ENCODE results near the gene NBAS. TPM values are rescaled to one million over a fixed set of nuclear protein-coding genes. Genes with fewer than 3 reads are reported as not detected.

The NBAS gene
- total RNA-seq, 2 experiments from 2014 or later: 24.3 to 25.5 TPM

- Mint-ChIP-seq H3K27ac (no peak overlapping the region), H3K36me3 (ENCODE audit: low read depth) (peaks cover 96% of the 10 kb centered on the region)
- POLR2A ChIA-PET: no interaction called here
These were observed 41.3 kb upstream of the NBAS start for GRCh38 chr2:15602393-15602792.

GRCh38 chr2:15601681-15602080 lies 40.5 kb upstream of the NBAS start:
- Histone ChIP-seq H3K9me3 (ENCODE audit: control insufficient read depth in 1 of 2, insufficient read depth in 1 of 2, low read length in 2 of 2) (no peaks in the 10 kb centered on the region), H3K4me3 (ENCODE audit: low read length) (no peak overlapping the region), H3K27me3 (ENCODE audit: control insufficient read depth in 1 of 2, insufficient read depth in 2 of 2, low read length in 2 of 2) (no peaks in the 10 kb centered on the region), H3K27ac (ENCODE audit: low read depth in 1 of 2, low read length in 2 of 2) (no peak overlapping the region), H3K4me1 (ENCODE audit: insufficient read depth, low read length) (no peaks in the 10 kb centered on the region), H3K36me3 (ENCODE audit: insufficient read depth, low read length) (peaks cover 95% of the 10 kb centered on the region)
- ATAC-seq (ENCODE audit: poor library complexity) (no peak), DNase-seq (no peak)
- Mint-ChIP-seq H3K36me3 (ENCODE audit: low read depth) (peaks cover 96% of the 10 kb centered on the region), H3K9me3 (no peaks in the 10 kb centered on the region), H3K4me1 (ENCODE audit: low read depth) (no peaks in the 10 kb centered on the region), H3K4me3 (no peak overlapping the region), H3K27ac (no peak overlapping the region), H3K27me3 (no peaks in the 10 kb centered on the region)
- ChIA-PET POLR2A (no interaction called here), CTCF (no interaction called here)
- TF ChIP-seq, protein P1, sequence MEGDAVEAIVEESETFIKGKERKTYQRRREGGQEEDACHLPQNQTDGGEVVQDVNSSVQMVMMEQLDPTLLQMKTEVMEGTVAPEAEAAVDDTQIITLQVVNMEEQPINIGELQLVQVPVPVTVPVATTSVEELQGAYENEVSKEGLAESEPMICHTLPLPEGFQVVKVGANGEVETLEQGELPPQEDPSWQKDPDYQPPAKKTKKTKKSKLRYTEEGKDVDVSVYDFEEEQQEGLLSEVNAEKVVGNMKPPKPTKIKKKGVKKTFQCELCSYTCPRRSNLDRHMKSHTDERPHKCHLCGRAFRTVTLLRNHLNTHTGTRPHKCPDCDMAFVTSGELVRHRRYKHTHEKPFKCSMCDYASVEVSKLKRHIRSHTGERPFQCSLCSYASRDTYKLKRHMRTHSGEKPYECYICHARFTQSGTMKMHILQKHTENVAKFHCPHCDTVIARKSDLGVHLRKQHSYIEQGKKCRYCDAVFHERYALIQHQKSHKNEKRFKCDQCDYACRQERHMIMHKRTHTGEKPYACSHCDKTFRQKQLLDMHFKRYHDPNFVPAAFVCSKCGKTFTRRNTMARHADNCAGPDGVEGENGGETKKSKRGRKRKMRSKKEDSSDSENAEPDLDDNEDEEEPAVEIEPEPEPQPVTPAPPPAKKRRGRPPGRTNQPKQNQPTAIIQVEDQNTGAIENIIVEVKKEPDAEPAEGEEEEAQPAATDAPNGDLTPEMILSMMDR (IDR thresholded peaks at IDR 0.05): no peak
- intact Hi-C loops (cut with DNase I, micrococcal nuclease): no loop called here

More at GRCh38 chr2:15602393-15602792, 41.3 kb upstream of the NBAS start:
- Mint-ChIP-seq H3K4me3 (no peak overlapping the region), H3K27me3 (no peaks in the 10 kb centered on the region), H3K9me3 (no peaks in the 10 kb centered on the region), H3K4me1 (ENCODE audit: low read depth) (no peaks in the 10 kb centered on the region)
- TF ChIP-seq, protein P1 (IDR thresholded peaks at IDR 0.05): no peak
- Histone ChIP-seq H3K27me3 (ENCODE audit: control insufficient read depth in 1 of 2, insufficient read depth in 2 of 2, low read length in 2 of 2) (no peaks in the 10 kb centered on the region), H3K36me3 (ENCODE audit: insufficient read depth, low read length) (peaks cover 96% of the 10 kb centered on the region), H3K4me3 (ENCODE audit: low read length) (no peak overlapping the region), H3K9me3 (ENCODE audit: control insufficient read depth in 1 of 2, insufficient read depth in 1 of 2, low read length in 2 of 2) (no peaks in the 10 kb centered on the region), H3K4me1 (ENCODE audit: insufficient read depth, low read length) (no peaks in the 10 kb centered on the region), H3K27ac (ENCODE audit: low read depth in 1 of 2, low read length in 2 of 2) (no peak overlapping the region)
- DNase-seq (no peak), ATAC-seq (ENCODE audit: poor library complexity) (no peak)
- intact Hi-C loops (cut with DNase I, micrococcal nuclease): no loop called here
- CTCF ChIA-PET: no interaction called here

GRCh38 chr2:15599994-15600393 lies 38.9 kb upstream of the NBAS start:
- TF ChIP-seq, protein P1 (IDR thresholded peaks at IDR 0.05): no peak
- H3K9me3 Mint-ChIP-seq: no peaks in the 10 kb centered on the region
- H3K4me3 ChIP-seq (ENCODE audit: low read length): no peak overlapping the region
- H3K27ac ChIP-seq (ENCODE audit: low read depth in 1 of 2, low read length in 2 of 2): no peak overlapping the region
- intact Hi-C loops (cut with DNase I, micrococcal nuclease): no loop called here
- ChIA-PET CTCF (no interaction called here), POLR2A (interaction anchor here (1.2 kb wide), 1 partner anchor 8 kb away, joined by 3 read pairs; the partner anchor contains the start of gene DDX1)
- H3K36me3 Mint-ChIP-seq (ENCODE audit: low read depth): peaks cover 96% of the 10 kb centered on the region
- no peaks in the 10 kb centered on the region for H3K27me3 ChIP-seq (ENCODE audit: control insufficient read depth in 1 of 2, insufficient read depth in 2 of 2, low read length in 2 of 2)
- peaks cover 95% of the 10 kb centered on the region for H3K36me3 ChIP-seq (ENCODE audit: insufficient read depth, low read length)
- no peak for DNase-seq
- no peak overlapping the region for H3K27ac Mint-ChIP-seq
- no peaks in the 10 kb centered on the region for H3K9me3 ChIP-seq (ENCODE audit: control insufficient read depth in 1 of 2, insufficient read depth in 1 of 2, low read length in 2 of 2)
- no peaks in the 10 kb centered on the region for H3K4me1 ChIP-seq (ENCODE audit: insufficient read depth, low read length)
- H3K4me1 Mint-ChIP-seq (ENCODE audit: low read depth): peaks cover 14% of the 10 kb centered on the region
- no peak overlapping the region for H3K4me3 Mint-ChIP-seq
- no peak for ATAC-seq (ENCODE audit: poor library complexity)
- no peaks in the 10 kb centered on the region for H3K27me3 Mint-ChIP-seq

All from CD4-positive, alpha-beta T cell (primary cell).